DND-41 (cell line): Measurements from ENCODE around the gene ECE2.

Source experiments
- ATAC-seq: fragments of 200-7000 bp; cut with Tn5 transposase; 3 replicates; pipeline ENCODE4 v1.9.1; 2021; ENCODE audit warnings: low read depth; ENCODE audit not compliant: insufficient read depth
- DNase-seq: peaks from one replicate; pipeline ENCODE4 v3.0.0-alpha.2; 2020
- H2AFZ ChIP-seq: 2 replicates; pipeline ENCODE4 v1.6.0; 2012; ENCODE audit warnings: low read depth, low read length
- H3K27ac ChIP-seq: 2 replicates; pipeline ENCODE4 v1.5.1; 2012; ENCODE audit warnings: low read length, inconsistent platforms
- H3K27me3 ChIP-seq: fragments of 200-600 bp; sonication (generic); 2 replicates; pipeline ENCODE4 v1.6.0; 2012; ENCODE audit warnings: low read length, mild to moderate bottlenecking, inconsistent platforms; ENCODE audit not compliant: insufficient read depth, poor library complexity
- H3K36me3 ChIP-seq: 2 replicates; pipeline ENCODE4 v1.5.1; 2012; ENCODE audit warnings: low read length, inconsistent platforms; ENCODE audit not compliant: insufficient read depth
- H3K4me1 ChIP-seq: 2 replicates; pipeline ENCODE4 v1.5.1; 2012; ENCODE audit warnings: mild to moderate bottlenecking, low read length; ENCODE audit not compliant: insufficient read depth
- H3K4me2 ChIP-seq: 2 replicates; pipeline ENCODE4 v1.6.0; 2012; ENCODE audit warnings: mild to moderate bottlenecking, moderate library complexity, low read length, inconsistent platforms; ENCODE audit not compliant: insufficient read depth
- H3K4me3 ChIP-seq, 2 experiments: fragments of 200-600 bp in 1 of 2; shearing (Covaris generic) in 1 of 2; 2 replicates each; pipeline ENCODE4 v1.5.1; 2012 to 2016; ENCODE audit warnings: inconsistent platforms in 2 of 2, low read length in 2 of 2, mild to moderate bottlenecking in 2 of 2, low read depth in 1 of 2, moderate library complexity in 1 of 2
- H3K79me2 ChIP-seq: 2 replicates; pipeline ENCODE4 v1.6.0; 2012; ENCODE audit warnings: low read length, inconsistent platforms; ENCODE audit not compliant: insufficient read depth
- H3K9ac ChIP-seq: 2 replicates; pipeline ENCODE4 v1.6.0; 2012; ENCODE audit warnings: low read depth, mild to moderate bottlenecking, inconsistent platforms, low read length, moderate library complexity
- H3K9me3 ChIP-seq: 2 replicates; pipeline ENCODE4 v1.5.1; 2012; ENCODE audit warnings: low read length, moderate library complexity, mild to moderate bottlenecking, inconsistent platforms; ENCODE audit not compliant: insufficient read depth, severe bottlenecking
- H4K20me1 ChIP-seq: 2 replicates; pipeline ENCODE4 v1.6.0; 2012; ENCODE audit warnings: low read length; ENCODE audit not compliant: insufficient read depth
- EZH2 ChIP-seq: IDR thresholded peaks from 3 replicates; pipeline ENCODE4 v1.6.1; 2012; ENCODE audit warnings: borderline replicate concordance, low read depth, mild to moderate bottlenecking, moderate library complexity, low read length, inconsistent platforms; ENCODE audit not compliant: severe bottlenecking
- TF ChIP-seq, protein P1 (sequence below): IDR thresholded peaks from 2 replicates; pipeline ENCODE4 v1.5.1; 2012; ENCODE audit warnings: borderline replicate concordance, low read length, moderate library complexity, mild to moderate bottlenecking; ENCODE audit not compliant: poor library complexity, severe bottlenecking; ENCODE audit errors: extremely low read depth

ECE2 gene

GRCh38 chr3:184291738-184292445, 16.1 kb downstream of the ECE2 start:
- Histone ChIP-seq H3K4me1 (no peaks in the 10 kb centered on the region), H3K9ac (no peak overlapping the region), H3K27me3 (peaks cover 7% of the 10 kb centered on the region), H4K20me1 (no peaks in the 10 kb centered on the region), H2AFZ (no peak overlapping the region), H3K4me3 (no peak overlapping the region), H3K27ac (no peak overlapping the region), H3K9me3 (no peaks in the 10 kb centered on the region), H3K36me3 (no peaks in the 10 kb centered on the region), H3K79me2 (no peaks in the 10 kb centered on the region), H3K4me2 (no peak overlapping the region)
- no peak for ATAC-seq
- TF ChIP-seq, protein P1, sequence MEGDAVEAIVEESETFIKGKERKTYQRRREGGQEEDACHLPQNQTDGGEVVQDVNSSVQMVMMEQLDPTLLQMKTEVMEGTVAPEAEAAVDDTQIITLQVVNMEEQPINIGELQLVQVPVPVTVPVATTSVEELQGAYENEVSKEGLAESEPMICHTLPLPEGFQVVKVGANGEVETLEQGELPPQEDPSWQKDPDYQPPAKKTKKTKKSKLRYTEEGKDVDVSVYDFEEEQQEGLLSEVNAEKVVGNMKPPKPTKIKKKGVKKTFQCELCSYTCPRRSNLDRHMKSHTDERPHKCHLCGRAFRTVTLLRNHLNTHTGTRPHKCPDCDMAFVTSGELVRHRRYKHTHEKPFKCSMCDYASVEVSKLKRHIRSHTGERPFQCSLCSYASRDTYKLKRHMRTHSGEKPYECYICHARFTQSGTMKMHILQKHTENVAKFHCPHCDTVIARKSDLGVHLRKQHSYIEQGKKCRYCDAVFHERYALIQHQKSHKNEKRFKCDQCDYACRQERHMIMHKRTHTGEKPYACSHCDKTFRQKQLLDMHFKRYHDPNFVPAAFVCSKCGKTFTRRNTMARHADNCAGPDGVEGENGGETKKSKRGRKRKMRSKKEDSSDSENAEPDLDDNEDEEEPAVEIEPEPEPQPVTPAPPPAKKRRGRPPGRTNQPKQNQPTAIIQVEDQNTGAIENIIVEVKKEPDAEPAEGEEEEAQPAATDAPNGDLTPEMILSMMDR: no peak
- no peak for TF ChIP-seq EZH2
- DNase-seq: no peak

- peaks cover 7% of the 10 kb centered on the region for H3K27me3 ChIP-seq
- H3K9me3 ChIP-seq: no peaks in the 10 kb centered on the region
- H2AFZ ChIP-seq: no peak overlapping the region
- H3K4me1 ChIP-seq: peaks cover 20% of the 10 kb centered on the region
- DNase-seq (no peak), ATAC-seq (no peak)
- TF ChIP-seq, protein P1: no peak
- no peak for TF ChIP-seq EZH2
- H3K4me2 ChIP-seq: no peak overlapping the region
- H3K79me2 ChIP-seq: peaks cover 17% of the 10 kb centered on the region
- H3K36me3 ChIP-seq: peaks cover 17% of the 10 kb centered on the region
- H4K20me1 ChIP-seq: peaks cover 16% of the 10 kb centered on the region; the same call in 1 of the 2 replicates
- H3K9ac ChIP-seq: no peak overlapping the region
- no peak overlapping the region for H3K4me3 ChIP-seq
- no peak overlapping the region for H3K27ac ChIP-seq
These were observed 19.9 kb downstream of the ECE2 start for GRCh38 chr3:184295771-184296170.

DNA sequence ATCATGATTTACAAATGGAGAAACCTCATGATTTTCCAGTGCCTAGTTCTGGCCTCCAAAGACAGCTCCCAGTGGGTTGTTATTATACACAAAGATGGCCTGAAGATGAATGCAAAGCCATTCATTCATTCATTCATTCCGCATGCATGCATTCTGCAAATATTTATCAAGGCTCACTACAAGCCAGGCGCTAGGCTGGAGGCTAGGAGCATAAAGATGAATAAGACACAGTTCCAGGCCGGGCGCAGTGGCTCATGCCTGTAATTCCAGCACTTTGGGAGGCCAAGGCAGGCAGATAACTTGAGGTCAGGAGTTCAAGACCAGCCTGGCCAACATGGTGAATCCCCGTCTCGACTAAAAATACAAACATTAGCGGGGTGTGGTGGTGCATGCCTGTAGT, 20.8 kb downstream of the ECE2 start:
- Histone ChIP-seq H2AFZ (no peak overlapping the region), H3K79me2 (peaks cover 25% of the 10 kb centered on the region), H3K36me3 (peaks cover 24% of the 10 kb centered on the region), H3K4me3 (no peak overlapping the region), H4K20me1 (peaks cover 16% of the 10 kb centered on the region; the same call in 1 of the 2 replicates), H3K27me3 (peaks cover 7% of the 10 kb centered on the region), H3K9me3 (no peaks in the 10 kb centered on the region), H3K4me1 (peaks cover 28% of the 10 kb centered on the region), H3K9ac (no peak overlapping the region), H3K27ac (no peak overlapping the region), H3K4me2 (no peak overlapping the region)
- ATAC-seq: no peak
- no peak for DNase-seq
- no peak for TF ChIP-seq EZH2
- TF ChIP-seq, protein P1: no peak
